HG03135 (cell line): ENCODE measurements around the gene PPP1R1C.
"Not testable (repeated sequence)": the region's sequence is repeated elsewhere in the genome, so short reads cannot be mapped to it uniquely, and the experiment has no call there.

Experiments
- ATAC-seq: cut with Tn5 transposase; IDR thresholded peaks from one replicate; pipeline ENCODE4 v1.9.1; 2021; ENCODE audit warnings: mild to moderate bottlenecking, moderate library complexity; ENCODE audit not compliant: unreplicated experiment

The PPP1R1C gene, protein sequence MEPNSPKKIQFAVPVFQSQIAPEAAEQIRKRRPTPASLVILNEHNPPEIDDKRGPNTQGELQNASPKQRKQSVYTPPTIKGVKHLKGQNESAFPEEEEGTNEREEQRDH

GRCh38 chr2:181985632-181986205, at the start of gene PPP1R1C:
Gene PPP1R1C (plus strand): TSS chr2:181985853. CDS start chr2:181986111, 258 bp downstream.
- ATAC-seq: no peak

GRCh38 chr2:181937473-181937872, 48.2 kb upstream of the PPP1R1C start:
- no peak for ATAC-seq

GRCh38 chr2:181943411-181944124, 42.1 kb upstream of the PPP1R1C start:
- ATAC-seq: no peak

- ATAC-seq: no peak
Observed at GRCh38 chr2:181944164-181944913, 41.3 kb upstream of the PPP1R1C start.

GRCh38 chr2:181944914-181945291, 40.8 kb upstream of the PPP1R1C start:
- ATAC-seq: no peak

- ATAC-seq: no peak
Observed at GRCh38 chr2:181946444-181947127, 39.1 kb upstream of the PPP1R1C start.

GRCh38 chr2:181947273-181947672, 38.4 kb upstream of the PPP1R1C start:
- no peak for ATAC-seq

GRCh38 chr2:181948227-181948626, 37.4 kb upstream of the PPP1R1C start:
- ATAC-seq: no peak

GRCh38 chr2:181949047-181949446, 36.6 kb upstream of the PPP1R1C start:
- no peak for ATAC-seq

GRCh38 chr2:181952404-181953226, 33.0 kb upstream of the PPP1R1C start:
- ATAC-seq: no peak

DNA sequence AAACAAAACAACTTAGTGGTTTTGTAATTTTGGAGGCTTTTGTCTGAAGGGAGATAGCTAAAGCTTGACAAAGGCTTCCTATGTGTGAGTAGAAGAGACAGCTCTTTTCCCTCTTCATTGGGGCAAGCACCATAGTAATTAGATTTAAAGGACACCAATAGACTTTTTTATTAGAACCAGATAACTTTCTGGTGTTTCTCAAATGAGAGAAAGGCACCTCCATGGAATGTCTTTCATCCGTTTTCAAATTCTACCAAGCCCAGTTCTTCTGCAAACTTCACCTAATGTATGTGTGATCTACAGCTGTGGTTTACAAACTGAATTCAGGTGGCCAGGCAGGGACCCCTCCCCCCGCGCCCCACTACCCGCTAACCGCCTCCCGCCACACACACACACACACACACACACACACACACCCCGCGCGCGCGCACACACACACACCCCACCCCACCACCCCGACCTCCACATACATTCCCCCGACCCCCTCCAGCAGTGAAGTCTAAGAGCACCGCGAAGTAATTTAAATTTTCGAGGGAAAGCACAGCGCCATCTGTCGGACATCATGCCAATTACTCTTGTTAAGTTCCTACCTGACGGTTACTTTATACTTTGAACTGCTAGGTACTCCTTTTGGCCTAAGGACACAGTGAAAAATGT, 31.6 kb upstream of the PPP1R1C start:
- no peak for ATAC-seq

DNA sequence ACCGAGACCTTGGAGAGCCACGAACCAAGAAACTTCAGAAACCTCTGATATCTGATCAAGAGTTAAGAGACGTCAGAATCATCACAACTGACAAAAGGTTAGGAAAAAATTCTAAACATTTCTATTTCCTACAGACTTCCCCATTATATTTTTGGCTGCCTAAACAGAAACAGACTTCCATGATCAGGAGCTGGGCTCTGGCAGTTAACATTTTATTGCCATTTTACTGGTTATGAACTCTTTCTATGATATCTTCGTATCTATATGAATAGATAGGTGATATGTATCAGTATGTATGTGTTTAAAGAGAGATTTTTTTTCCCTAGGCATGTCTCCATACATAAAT, 31.1 kb upstream of the PPP1R1C start:
- ATAC-seq: no peak

DNA sequence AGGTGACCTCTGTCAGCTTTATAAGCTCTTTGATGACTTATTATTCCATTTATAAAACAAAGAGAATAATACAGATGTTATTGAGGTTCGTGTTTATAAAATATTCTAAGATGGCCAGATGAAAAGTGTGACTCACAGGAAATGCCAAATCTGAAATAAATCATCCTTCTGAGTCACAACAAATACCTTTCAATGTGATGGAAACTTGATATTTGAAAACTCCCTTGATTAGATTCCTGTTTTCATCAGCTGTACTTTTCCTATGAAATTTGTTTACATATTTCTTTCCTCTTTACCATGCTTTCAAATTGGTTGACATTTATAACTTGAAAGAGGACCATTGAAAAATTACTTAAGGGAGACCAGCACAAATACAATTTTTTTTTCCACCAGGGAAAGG, 30.6 kb upstream of the PPP1R1C start:
- ATAC-seq: no peak

GRCh38 chr2:181955866-181956265, 29.8 kb upstream of the PPP1R1C start:
- ATAC-seq: not testable (repeated sequence)

DNA sequence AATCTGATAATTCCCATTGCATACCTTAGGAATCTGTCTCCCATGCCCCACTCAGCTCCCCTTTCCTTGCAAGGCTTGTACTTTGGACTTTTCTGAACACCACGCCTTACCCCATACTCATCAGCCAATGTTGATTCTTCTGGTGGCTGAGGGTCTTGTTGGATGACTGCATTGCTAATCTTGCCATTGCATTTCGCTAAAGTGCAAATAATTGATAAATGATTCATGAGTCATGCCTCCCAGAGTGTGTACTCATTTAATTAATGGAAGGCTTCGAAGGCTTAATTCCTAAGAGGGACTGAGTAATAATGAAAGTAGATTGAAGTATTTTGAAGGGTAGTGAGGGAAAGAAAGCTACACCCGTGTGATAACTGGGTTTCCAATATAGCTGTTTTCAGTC, 28.0 kb upstream of the PPP1R1C start:
- ATAC-seq: no peak

DNA sequence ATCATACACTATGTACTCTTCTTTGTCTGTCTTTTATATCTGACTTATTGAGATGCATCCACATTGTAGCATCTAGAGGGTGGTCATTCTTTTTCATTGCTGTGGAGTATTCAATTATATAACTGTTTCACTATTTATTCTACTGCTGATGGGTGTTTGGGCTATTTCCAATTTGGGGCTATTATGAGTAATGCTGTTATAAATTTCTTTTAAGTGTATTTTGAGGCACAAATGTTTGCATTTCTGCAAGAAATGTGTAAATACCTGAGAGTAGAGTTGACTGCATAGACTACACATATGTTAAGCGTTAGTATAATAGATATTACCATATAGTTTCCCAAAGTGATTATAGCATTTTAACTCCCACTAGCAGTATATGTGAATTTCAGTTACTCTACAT, 26.9 kb upstream of the PPP1R1C start:
- no peak for ATAC-seq

DNA sequence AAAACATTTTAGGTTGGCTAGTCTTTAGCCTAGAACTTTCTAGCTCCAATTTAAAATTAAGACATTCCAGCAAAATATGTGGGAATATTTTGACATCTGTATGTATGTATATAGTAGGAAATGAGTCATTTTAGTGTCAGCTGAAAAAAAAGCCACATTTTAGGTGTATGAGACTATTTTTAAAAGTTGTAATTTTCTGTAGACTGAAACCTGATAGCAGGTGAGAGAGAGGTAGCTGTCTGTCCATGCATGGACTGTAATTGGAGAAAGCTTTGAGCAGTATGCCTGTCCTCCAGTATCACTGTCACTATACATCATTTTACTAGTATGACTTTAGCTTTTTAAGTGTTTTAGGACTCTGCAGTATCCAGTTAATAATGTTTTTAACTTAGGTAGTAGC, 26.1 kb upstream of the PPP1R1C start:
- ATAC-seq: no peak

DNA sequence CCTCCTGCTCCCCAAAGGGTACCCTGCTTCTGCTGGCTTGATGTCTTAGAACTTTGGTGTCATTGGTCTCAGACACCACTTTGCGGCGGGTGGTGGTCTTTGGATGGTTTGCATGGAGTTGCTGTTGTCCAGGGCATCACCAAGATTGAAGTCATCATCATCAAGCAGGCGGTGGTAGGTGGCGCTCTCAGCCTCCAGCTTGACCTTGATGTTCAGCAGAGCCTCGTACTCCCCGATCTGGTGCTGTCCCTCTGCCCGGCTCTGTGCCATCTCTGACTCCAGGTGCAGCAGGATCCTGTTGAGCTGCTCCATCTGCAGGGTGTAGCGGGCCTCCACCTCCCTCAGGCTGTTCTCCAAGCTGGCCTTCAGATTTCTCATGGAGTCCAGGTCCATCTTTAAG, 24.5 kb upstream of the PPP1R1C start:
- not testable (repeated sequence) for ATAC-seq

- no peak for ATAC-seq
Observed at GRCh38 chr2:181962142-181962541, 23.5 kb upstream of the PPP1R1C start.
